Activated CD4-positive, alpha-beta T cell treated with anti-CD3 and anti-CD28 coated beads for 1 hour (primary cell): ENCODE measurements around the gene NANOS3.
"Not testable (repeated sequence)": the region's sequence is repeated elsewhere in the genome, so short reads cannot be mapped to it uniquely, and the experiment has no call there.

ENCODE experiments used
- DNase-seq: peaks from one replicate; pipeline ENCODE4 v3.0.0-alpha.2; 2020

The NANOS3 gene

DNA sequence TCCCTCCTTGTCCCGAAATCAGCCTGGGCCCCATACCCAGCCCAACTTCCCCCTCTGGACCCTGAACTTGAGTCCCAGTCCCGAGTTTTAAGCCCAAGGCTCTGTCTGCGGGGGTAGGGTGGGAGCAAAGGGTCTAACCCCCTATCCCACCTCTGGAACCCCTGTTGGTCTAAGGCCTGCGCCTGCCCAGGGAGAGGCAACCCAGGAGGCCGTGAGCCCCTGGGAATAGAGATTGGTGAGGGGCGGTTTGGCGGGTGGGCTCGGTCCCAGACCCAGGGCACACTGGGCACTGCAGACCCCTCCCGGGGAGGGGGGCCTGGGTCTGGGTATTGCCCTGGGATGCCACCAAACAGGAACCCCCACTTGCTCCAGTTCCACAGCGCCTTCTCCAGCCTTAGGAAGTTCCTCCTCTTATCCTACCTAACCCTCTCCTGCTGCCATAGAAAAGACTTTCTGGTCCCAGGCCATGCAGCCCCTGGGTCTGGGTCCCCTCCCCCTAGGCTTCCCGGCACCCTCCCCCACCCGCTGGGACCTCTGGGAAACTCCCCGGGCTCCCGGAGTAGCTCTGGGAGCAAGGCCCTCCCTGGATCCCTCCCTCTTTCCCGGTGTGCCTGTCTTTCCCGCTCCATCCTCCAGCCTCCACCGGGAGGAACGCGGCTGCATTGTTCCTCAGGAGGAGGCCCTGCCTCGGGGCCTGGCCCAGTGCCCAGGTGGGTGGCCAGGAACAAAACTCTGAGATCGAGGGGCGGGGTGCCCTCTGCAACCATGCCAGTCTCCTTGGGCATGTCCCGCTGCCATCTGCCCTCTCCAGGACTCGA is 33.6 kb upstream of the NANOS3 start:
- no peak for DNase-seq

DNA sequence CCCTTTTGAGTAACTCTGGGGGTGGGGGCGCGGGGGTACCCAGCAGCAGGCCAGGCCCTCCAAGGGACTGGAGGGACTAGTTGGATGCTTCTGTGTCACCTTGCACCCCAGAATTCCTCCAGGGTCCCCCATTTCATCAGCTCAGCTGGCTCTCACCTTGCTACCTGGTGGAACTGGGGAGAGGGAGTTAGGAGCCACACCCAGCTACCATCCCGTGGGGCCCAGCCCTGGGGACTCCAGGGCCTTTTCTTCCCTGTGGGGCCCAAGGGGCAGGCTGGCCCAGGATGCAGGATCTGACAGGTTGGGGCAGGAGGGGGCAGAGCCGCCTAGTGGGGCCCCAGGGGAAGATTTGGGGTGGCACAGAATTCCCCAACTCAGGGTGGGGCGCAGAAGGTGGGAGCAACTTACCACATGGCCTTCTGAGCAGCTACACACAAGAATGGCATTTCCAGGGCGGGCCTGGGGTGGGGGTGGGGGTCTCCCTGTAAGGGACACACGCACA is 32.8 kb upstream of the NANOS3 start:
- no peak for DNase-seq

- DNase-seq, result peak; percentile 94
Observed at GRCh38 chr19:13846557-13847406, 30.2 kb upstream of the NANOS3 start.

- peak; percentile 72 for DNase-seq
Observed at GRCh38 chr19:13847407-13848339, 29.3 kb upstream of the NANOS3 start.

DNA sequence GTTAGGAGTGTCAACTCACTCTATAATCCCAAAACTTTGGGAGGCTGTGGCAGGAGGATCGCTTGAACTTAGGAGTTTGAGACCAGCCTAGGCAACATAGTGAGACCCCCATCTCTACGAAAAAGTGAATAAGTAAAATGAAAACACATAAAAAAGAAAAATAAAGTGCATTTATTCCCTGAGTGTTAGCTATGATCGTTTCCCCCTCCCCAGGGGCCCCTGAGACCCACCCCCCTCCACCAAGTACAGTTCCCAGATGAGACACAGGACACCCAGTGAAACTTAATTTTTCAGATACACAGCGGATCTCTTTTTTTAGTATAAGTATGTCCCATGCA is 28.6 kb upstream of the NANOS3 start:
- no peak for DNase-seq

DNA sequence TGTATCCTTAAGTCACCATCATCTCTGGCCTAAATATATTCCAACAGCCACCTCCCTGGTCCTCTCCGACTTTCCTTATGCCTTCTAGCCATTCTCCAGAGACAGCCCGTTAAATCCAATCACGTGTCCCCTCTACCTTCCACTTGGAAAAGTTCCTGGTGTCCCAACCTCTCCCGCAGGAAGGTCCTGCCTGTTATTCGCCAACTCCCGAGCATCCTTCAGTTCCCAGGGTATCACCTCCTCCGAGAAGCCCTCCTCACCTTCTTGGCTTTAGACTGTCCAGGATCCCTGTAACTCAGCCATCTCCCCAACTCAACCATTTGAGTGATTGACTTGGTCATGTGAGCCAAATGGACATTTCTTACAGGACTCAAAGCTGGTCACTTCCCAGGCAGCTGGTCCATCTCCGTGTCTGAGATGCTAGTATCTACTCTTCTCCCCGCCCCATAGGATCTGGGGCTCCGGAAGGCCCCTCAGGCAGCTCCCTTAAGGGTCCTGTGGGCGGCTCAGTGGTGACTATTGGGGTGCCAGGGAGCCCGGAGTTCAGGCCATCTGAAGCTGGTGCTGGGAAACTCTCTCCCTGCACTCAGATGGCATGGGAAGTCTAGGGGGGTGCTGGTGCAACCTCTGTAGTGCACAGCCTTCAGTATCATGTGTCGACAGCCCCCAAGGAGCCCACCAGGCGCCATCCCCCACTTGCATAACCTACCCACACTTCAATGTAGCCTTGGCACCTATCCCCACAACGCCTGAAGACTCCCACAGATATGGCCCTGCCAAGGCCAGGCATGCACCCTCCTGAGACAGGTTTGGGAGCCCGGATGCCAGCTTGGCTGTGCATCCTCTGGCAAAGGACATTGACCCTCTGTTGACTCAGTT is 27.9 kb upstream of the NANOS3 start:
- DNase-seq, result no peak

DNA sequence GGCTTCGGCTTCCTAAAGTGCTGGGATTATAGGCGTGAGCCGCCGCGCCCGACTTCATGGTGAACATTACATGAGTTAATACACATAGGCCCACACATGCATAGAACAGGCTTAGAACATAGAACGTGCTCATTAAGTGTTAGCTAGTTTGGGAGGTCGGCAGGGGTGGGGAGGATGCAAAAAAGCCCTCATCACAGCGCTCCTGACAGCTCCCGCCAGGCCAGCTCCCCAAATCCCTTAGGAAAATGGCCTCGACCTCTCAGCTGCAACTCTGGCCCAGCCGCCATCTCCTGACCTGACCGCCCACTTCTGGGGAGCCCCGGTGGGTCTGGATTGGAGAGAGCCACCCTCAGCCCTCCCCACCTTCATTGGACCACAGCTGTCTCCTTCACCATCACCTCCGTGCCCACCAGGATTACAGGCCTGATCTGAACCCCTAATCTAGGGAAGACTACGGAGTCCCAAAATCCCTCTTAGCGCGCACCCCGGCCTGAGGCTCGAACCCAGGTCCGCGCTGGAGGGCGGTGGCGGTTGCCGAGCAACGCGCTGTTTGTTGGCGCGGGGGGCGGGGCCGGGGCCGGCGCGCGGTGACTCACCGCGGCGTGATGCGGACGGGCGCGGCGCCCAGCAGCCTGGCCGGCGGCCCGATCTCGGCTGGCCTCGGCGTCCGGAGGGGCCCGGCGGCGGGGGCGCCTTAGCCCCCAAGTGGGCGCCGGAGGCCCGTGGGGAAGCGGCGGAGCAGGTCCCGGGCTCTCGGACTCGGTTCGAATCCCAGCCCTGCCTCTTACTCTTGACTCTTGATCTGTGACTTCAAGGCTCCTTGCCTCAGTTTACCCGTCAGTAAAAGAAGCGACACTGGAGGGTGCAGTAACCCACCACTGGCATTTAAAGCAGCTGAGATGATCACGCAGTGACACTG is 26.7 kb upstream of the NANOS3 start:
- peak; percentile 54 for DNase-seq

DNA sequence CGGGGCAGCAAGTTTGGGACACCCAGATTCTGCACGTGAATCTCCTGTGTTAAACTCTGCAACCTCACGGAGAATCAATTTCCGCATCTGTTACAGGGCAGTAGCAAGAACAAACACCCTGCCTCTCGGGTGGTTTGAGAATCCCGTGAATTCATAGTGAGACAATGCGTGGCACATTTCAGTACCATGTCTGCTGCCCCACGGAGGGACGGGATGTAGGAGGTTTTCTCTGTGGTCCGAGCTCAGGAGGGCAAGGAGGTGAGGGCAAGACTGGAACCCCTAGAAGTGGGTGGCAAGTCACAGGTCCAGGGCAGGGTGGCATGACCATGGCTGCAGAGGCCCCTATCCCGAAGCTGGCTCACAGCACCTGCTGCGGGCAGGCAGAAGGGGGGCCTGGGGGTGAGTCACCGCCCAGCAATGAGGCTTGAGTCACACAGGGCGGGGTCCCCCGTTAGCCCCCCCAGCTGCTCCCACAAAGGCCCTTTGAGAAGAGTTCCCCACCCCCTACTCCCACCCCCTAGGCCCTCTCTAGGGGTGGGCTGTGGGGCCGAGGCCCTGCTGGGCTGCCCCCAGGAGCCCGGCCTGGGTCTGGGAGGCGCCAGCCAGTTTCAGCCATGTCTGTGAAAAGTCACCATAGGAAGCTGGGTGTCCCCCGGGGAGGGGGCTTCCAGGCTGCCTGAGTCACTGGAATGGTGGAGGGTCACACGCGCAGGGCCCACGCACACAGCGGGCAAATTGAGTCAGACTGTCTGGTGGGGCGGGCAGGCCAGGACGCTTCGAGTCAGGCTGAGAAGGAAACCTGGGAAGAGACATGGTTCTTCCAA is 25.8 kb upstream of the NANOS3 start:
- DNase-seq, result peak; percentile 66

GRCh38 chr19:13851734-13852114 is 25.2 kb upstream of the NANOS3 start:
- not testable (repeated sequence) for DNase-seq

- not testable (repeated sequence) for DNase-seq
Observed at GRCh38 chr19:13852171-13852707, 24.7 kb upstream of the NANOS3 start.

- DNase-seq, result no peak
Observed at GRCh38 chr19:13856497-13856896, 20.4 kb upstream of the NANOS3 start.

- DNase-seq, result no peak
Observed at GRCh38 chr19:13859361-13859880, 17.5 kb upstream of the NANOS3 start.

DNA sequence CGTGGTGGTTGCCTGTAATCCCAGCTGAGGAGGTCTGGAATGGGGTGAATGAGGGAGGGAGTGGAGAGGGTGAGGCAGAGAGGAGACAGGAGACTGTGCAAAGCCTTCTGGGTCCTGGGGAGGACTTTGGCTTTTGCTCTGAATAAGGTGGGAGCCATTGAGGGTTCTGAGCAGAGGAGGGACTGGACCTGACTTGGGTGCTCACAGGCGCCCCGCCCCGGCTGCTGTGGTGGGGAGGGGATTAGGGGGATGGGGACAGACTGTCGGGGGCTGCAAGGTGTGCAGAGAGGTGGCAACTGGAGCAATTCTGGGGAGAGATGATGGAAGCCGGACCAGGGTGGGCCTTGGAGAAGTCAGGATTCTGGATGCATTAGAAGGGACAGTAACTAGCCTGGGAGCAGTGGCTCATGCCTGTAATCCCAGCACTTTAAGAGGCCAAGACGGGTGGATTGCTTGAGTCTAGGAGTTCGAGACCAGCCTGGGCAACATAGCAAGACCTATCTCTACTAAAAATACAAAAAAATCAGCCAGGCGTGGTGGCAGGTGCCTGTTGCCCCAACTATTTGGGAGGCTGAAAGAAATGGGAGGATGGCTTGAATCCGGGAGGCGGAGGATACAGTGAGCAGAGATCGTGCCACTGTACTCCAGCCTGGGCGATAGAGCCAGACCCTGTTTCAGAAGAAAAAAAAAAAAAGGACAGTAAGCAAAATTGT is 16.1 kb upstream of the NANOS3 start:
- no peak for DNase-seq

GRCh38 chr19:13861392-13861713 is 15.6 kb upstream of the NANOS3 start:
- DNase-seq, result no peak

- peak; percentile 82 for DNase-seq
Observed at GRCh38 chr19:13861714-13862531, 15.0 kb upstream of the NANOS3 start.

GRCh38 chr19:13864046-13864666 is 12.8 kb upstream of the NANOS3 start:
- DNase-seq, result no peak
